GM23338 (cell line): Measurements from ENCODE around the gene GRK2. TPM values are rescaled to one million over a fixed set of nuclear protein-coding genes. Genes with fewer than 3 reads are reported as not detected.

Experiments used
- ATAC-seq: fragments of 200-7000 bp; cut with Tn5 transposase; 3 replicates; pipeline ENCODE4 v1.9.1; 2020
- DNase-seq: peaks from one replicate; pipeline ENCODE4 v3.0.0-alpha.2; 2015; ENCODE audit warnings: low spot score
- H2AFZ ChIP-seq: fragments of 200-600 bp; sonication (generic); 2 replicates; pipeline ENCODE4 v1.8.0; 2016; ENCODE audit warnings: antibody characterized with exemption, mild to moderate bottlenecking, moderate library complexity
- H3F3A ChIP-seq: fragments of 200-600 bp; sonication (generic); replicated peaks from 2 replicates; pipeline ENCODE4 v1.8.0; 2017; ENCODE audit warnings: antibody characterized with exemption, mixed run types, low read depth
- H3K27ac ChIP-seq: fragments of 200-600 bp; sonication (generic); 2 replicates; pipeline ENCODE4 v1.6.1; 2016; ENCODE audit warnings: low read depth
- H3K27me3 ChIP-seq: fragments of 200-600 bp; sonication (generic); 2 replicates; pipeline ENCODE4 v1.8.0; 2016; ENCODE audit warnings: mild to moderate bottlenecking, mixed run types, moderate library complexity; ENCODE audit not compliant: insufficient read depth
- H3K36me3 ChIP-seq: fragments of 200-600 bp; sonication (generic); 2 replicates; pipeline ENCODE4 v1.8.0; 2016; ENCODE audit warnings: mild to moderate bottlenecking; ENCODE audit not compliant: insufficient read depth
- H3K4me1 ChIP-seq: fragments of 200-600 bp; sonication (generic); 2 replicates; pipeline ENCODE4 v1.8.0; 2016; ENCODE audit warnings: mild to moderate bottlenecking, moderate library complexity; ENCODE audit not compliant: insufficient read depth
- H3K4me2 ChIP-seq: fragments of 200-600 bp; sonication (generic); 2 replicates; pipeline ENCODE4 v1.7.1; 2017; ENCODE audit warnings: mixed run types
- H3K4me3 ChIP-seq: fragments of 200-600 bp; sonication (generic); 2 replicates; pipeline ENCODE4 v1.6.1; 2016; ENCODE audit warnings: mixed run types
- H3K79me2 ChIP-seq: fragments of 200-600 bp; sonication (generic); replicated peaks from 2 replicates; pipeline ENCODE4 v1.8.0; 2017; ENCODE audit warnings: mild to moderate bottlenecking; ENCODE audit not compliant: insufficient read depth
- H3K9me2 ChIP-seq: fragments of 200-600 bp; sonication (generic); 2 replicates; pipeline ENCODE4 v1.8.0; 2017; ENCODE audit not compliant: insufficient read depth
- H4K20me1 ChIP-seq: fragments of 200-600 bp; sonication (generic); replicated peaks from 2 replicates; pipeline ENCODE4 v1.8.0; 2017; ENCODE audit warnings: mild to moderate bottlenecking; ENCODE audit not compliant: insufficient read depth
- H3K27ac Mint-ChIP-seq: 2 replicates; pipeline ENCODE4 v1.8.0; 2020; ENCODE audit warnings: inconsistent platforms, mild to moderate bottlenecking, moderate library complexity, mixed read lengths
- H3K27me3 Mint-ChIP-seq: 3 replicates; pipeline ENCODE4 v1.8.0; 2022; ENCODE audit warnings: low read depth, mild to moderate bottlenecking, moderate library complexity, mixed read lengths, inconsistent platforms; ENCODE audit not compliant: insufficient read depth, poor library complexity
- H3K36me3 Mint-ChIP-seq: 3 replicates; pipeline ENCODE4 v1.8.0; 2021; ENCODE audit warnings: low read depth, mild to moderate bottlenecking, inconsistent platforms, moderate library complexity, mixed read lengths
- H3K4me1 Mint-ChIP-seq: 3 replicates; pipeline ENCODE4 v1.8.0; 2020; ENCODE audit warnings: mild to moderate bottlenecking, inconsistent platforms, mixed read lengths
- H3K4me3 Mint-ChIP-seq: 3 replicates; pipeline ENCODE4 v1.8.0; 2021; ENCODE audit warnings: moderate library complexity, mild to moderate bottlenecking, inconsistent platforms, mixed read lengths
- H3K9me3 Mint-ChIP-seq: 3 replicates; pipeline ENCODE4 v1.8.0; 2020; ENCODE audit warnings: moderate library complexity, mild to moderate bottlenecking, inconsistent platforms, mixed read lengths
- CREB1 ChIP-seq: fragments of 250-450 bp; sonication (Bioruptor Pico); IDR thresholded peaks from 2 replicates; pipeline ENCODE4 v1.5.0; 2020; ENCODE audit warnings: low read depth, mild to moderate bottlenecking, moderate library complexity
- JUNB ChIP-seq: IDR thresholded peaks from one replicate; pipeline ENCODE4 v1.6.1; 2016; ENCODE audit warnings: antibody characterized with exemption; ENCODE audit not compliant: unreplicated experiment
- NANOG ChIP-seq: IDR thresholded peaks from 2 replicates; pipeline ENCODE4 v1.6.1; 2016; ENCODE audit warnings: antibody characterized with exemption, borderline replicate concordance
- POLR2AphosphoS5 ChIP-seq: IDR thresholded peaks from 2 replicates; pipeline ENCODE4 v1.6.1; 2016; ENCODE audit warnings: antibody characterized with exemption, low read depth
- ZNF114 ChIP-seq: fragments of 250-450 bp; sonication (Bioruptor Pico); IDR thresholded peaks from 2 replicates; pipeline ENCODE4 v1.5.0; 2020; ENCODE audit warnings: mild to moderate bottlenecking, moderate library complexity
- ZNF331 ChIP-seq: fragments of 250-450 bp; sonication (Bioruptor Pico); IDR thresholded peaks from 2 replicates; pipeline ENCODE4 v1.5.0; 2020; ENCODE audit warnings: low read depth, mild to moderate bottlenecking, moderate library complexity
- polyA plus RNA-seq: library from polyadenylated mRNA; unstranded; fragments of >200 nt; fragmentation: Nextera tagmentation; extraction: Ambion mirVana; gene quantifications from 2 replicates; pipeline ENCODE4 v1.2.1, GENCODE V29; 2016
- total RNA-seq: library from RNA; depleted of rRNA; stranded (reverse); fragments of >200 nt; shearing (Covaris generic); gene quantifications from 2 replicates; pipeline ENCODE4 v1.2.3, GENCODE V29; 2014
- TF ChIP-seq, protein P1 (sequence below), 2 experiments: fragments of 200-600 bp in 1 of 2; sonication (generic) in 1 of 2; conservative IDR thresholded peaks; 2 replicates each; pipeline versions ENCODE4 v1.5.1 to v1.6.1; 2016 to 2017; ENCODE audit warnings: antibody characterized with exemption in 2 of 2, low read depth in 2 of 2, mild to moderate bottlenecking in 2 of 2, moderate library complexity in 1 of 2
- TF ChIP-seq, protein P2 (sequence below): IDR thresholded peaks from 2 replicates; pipeline ENCODE4 v1.6.1; 2016; ENCODE audit warnings: antibody characterized with exemption
- TF ChIP-seq, protein P3 (sequence below): fragments of 250-450 bp; sonication (Bioruptor Pico); IDR thresholded peaks from 2 replicates; pipeline ENCODE4 v1.5.0; 2020; ENCODE audit warnings: mild to moderate bottlenecking, moderate library complexity

Gene GRK2
- total and polyA plus RNA-seq, 2 experiments from 2014 or later: 19.5 to 72.5 TPM

DNA sequence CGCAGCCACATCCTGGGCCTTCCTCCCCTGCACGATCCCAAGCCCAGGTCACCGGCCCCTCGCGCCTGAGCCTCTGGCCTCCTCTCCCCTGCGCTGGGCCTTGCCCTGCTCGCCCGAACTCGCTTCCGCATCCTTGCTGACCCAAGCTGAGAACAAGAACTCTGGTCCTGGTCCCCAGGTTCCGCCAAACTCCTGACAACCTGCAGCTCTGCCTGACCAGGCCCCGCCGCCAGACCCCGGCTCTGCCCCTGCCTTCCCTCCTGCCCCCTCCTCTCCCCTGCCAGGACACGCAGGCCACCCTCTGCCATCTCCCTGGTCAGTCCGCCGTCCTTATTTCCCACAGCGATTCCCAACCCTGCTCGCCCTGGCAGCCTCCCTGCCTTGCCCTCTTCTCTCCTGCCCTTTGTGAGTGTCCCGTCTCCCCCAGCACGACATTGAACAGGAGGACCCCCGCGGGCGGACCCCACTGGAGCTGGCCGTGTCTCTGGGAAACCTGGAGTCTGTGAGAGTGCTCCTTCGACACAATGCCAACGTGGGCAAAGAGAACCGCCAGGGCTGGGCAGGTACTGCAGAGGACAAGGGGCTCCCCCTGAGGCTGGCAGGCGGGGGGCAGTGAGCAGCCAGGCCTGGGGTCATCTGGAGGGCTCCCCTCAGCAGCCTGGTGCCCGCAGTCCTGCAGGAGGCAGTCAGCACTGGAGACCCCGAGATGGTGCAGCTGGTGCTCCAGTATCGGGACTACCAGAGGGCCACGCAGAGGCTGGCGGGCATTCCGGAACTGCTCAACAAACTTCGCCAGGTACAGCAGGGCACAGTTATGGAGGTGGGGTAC lies 23.6 kb downstream of the GRK2 start:
- H3K27ac ChIP-seq: no peak overlapping the region
- DNase-seq (peak; percentile 43), ATAC-seq (peak; percentile 11)
- no peaks in the 10 kb centered on the region for H4K20me1 ChIP-seq
- no peaks in the 10 kb centered on the region for H3K9me2 ChIP-seq
- peaks cover 10% of the 10 kb centered on the region for H3K4me1 ChIP-seq
- Mint-ChIP-seq H3K36me3 (peaks cover 23% of the 10 kb centered on the region), H3K9me3 (no peaks in the 10 kb centered on the region), H3K27me3 (peaks cover 19% of the 10 kb centered on the region), H3K27ac (no peak overlapping the region), H3K4me1 (peaks cover 17% of the 10 kb centered on the region), H3K4me3 (peak overlapping the region; percentile 83)
- peaks cover 4% of the 10 kb centered on the region; the same call in 1 of the 2 replicates for H3K36me3 ChIP-seq
- no peaks in the 10 kb centered on the region for H3K27me3 ChIP-seq
- H3K4me3 ChIP-seq: peak overlapping the region; percentile 72
- TF ChIP-seq, protein P1, sequence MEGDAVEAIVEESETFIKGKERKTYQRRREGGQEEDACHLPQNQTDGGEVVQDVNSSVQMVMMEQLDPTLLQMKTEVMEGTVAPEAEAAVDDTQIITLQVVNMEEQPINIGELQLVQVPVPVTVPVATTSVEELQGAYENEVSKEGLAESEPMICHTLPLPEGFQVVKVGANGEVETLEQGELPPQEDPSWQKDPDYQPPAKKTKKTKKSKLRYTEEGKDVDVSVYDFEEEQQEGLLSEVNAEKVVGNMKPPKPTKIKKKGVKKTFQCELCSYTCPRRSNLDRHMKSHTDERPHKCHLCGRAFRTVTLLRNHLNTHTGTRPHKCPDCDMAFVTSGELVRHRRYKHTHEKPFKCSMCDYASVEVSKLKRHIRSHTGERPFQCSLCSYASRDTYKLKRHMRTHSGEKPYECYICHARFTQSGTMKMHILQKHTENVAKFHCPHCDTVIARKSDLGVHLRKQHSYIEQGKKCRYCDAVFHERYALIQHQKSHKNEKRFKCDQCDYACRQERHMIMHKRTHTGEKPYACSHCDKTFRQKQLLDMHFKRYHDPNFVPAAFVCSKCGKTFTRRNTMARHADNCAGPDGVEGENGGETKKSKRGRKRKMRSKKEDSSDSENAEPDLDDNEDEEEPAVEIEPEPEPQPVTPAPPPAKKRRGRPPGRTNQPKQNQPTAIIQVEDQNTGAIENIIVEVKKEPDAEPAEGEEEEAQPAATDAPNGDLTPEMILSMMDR (conservative IDR thresholded peaks at IDR 0.05; ENCODE audit: low read depth in 2 of 2): 0 out of 4 replicates have a peak, but pooled peaks of 1 of the 2 experiments have one; percentile 3
- TF ChIP-seq POLR2AphosphoS5: no peak
- H3K79me2 ChIP-seq: no peaks in the 10 kb centered on the region
- peak overlapping the region; percentile 91 for H3K4me2 ChIP-seq
- H2AFZ ChIP-seq: no peak overlapping the region
- 0 out of 2 replicates have a peak, but pooled peaks cover 13% of the 10 kb centered on the region for H3F3A ChIP-seq

DNA sequence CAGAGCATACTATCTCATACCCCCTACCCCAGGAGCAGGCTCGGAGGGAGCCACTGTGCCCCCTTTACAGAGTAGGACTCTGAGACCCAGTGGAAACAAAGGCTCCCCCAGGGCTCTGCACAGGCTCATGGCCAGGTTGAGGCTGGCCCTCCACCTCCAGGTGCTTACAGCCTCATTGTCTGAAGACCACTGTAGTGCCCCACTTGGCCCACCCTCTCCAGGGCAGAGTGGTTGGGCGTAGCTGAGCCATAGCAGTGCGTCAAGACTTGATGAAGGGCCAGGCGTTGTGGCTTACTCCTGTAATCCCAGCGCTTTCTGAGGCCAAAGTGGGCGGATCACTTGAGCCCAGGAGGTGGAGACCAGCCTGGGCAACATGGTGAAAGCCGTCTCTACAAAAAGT lies 24.5 kb downstream of the GRK2 start:
- H3K27me3 ChIP-seq: no peaks in the 10 kb centered on the region
- H3K79me2 ChIP-seq: no peaks in the 10 kb centered on the region
- no peak for DNase-seq
- 0 out of 2 replicates have a peak, but pooled peaks cover 13% of the 10 kb centered on the region for H3F3A ChIP-seq
- peaks cover 8% of the 10 kb centered on the region; the same call in 1 of the 2 replicates for H3K36me3 ChIP-seq
- Mint-ChIP-seq H3K27me3 (peaks cover 19% of the 10 kb centered on the region), H3K4me3 (0 out of 3 replicates have a peak overlapping the region, but pooled peaks have one; percentile 83), H3K36me3 (peaks cover 33% of the 10 kb centered on the region), H3K9me3 (peaks cover 2% of the 10 kb centered on the region; the same call in 2 of the 3 replicates), H3K4me1 (peaks cover 17% of the 10 kb centered on the region), H3K27ac (no peak overlapping the region)
- H3K4me3 ChIP-seq: no peak overlapping the region
- H3K27ac ChIP-seq: no peak overlapping the region
- H2AFZ ChIP-seq: no peak overlapping the region
- H3K4me2 ChIP-seq: no peak overlapping the region
- no peaks in the 10 kb centered on the region for H3K9me2 ChIP-seq
- no peak for ATAC-seq
- no peaks in the 10 kb centered on the region for H4K20me1 ChIP-seq
- peaks cover 10% of the 10 kb centered on the region for H3K4me1 ChIP-seq
- TF ChIP-seq, protein P2, sequence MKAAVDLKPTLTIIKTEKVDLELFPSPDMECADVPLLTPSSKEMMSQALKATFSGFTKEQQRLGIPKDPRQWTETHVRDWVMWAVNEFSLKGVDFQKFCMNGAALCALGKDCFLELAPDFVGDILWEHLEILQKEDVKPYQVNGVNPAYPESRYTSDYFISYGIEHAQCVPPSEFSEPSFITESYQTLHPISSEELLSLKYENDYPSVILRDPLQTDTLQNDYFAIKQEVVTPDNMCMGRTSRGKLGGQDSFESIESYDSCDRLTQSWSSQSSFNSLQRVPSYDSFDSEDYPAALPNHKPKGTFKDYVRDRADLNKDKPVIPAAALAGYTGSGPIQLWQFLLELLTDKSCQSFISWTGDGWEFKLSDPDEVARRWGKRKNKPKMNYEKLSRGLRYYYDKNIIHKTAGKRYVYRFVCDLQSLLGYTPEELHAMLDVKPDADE: no peak
- TF ChIP-seq JUNB (no peak), ZNF114 (CRISPR knock-in tag) (no peak), ZNF331 (CRISPR knock-in tag) (no peak), CREB1 (no peak), NANOG (no peak)
- TF ChIP-seq, protein P3, sequence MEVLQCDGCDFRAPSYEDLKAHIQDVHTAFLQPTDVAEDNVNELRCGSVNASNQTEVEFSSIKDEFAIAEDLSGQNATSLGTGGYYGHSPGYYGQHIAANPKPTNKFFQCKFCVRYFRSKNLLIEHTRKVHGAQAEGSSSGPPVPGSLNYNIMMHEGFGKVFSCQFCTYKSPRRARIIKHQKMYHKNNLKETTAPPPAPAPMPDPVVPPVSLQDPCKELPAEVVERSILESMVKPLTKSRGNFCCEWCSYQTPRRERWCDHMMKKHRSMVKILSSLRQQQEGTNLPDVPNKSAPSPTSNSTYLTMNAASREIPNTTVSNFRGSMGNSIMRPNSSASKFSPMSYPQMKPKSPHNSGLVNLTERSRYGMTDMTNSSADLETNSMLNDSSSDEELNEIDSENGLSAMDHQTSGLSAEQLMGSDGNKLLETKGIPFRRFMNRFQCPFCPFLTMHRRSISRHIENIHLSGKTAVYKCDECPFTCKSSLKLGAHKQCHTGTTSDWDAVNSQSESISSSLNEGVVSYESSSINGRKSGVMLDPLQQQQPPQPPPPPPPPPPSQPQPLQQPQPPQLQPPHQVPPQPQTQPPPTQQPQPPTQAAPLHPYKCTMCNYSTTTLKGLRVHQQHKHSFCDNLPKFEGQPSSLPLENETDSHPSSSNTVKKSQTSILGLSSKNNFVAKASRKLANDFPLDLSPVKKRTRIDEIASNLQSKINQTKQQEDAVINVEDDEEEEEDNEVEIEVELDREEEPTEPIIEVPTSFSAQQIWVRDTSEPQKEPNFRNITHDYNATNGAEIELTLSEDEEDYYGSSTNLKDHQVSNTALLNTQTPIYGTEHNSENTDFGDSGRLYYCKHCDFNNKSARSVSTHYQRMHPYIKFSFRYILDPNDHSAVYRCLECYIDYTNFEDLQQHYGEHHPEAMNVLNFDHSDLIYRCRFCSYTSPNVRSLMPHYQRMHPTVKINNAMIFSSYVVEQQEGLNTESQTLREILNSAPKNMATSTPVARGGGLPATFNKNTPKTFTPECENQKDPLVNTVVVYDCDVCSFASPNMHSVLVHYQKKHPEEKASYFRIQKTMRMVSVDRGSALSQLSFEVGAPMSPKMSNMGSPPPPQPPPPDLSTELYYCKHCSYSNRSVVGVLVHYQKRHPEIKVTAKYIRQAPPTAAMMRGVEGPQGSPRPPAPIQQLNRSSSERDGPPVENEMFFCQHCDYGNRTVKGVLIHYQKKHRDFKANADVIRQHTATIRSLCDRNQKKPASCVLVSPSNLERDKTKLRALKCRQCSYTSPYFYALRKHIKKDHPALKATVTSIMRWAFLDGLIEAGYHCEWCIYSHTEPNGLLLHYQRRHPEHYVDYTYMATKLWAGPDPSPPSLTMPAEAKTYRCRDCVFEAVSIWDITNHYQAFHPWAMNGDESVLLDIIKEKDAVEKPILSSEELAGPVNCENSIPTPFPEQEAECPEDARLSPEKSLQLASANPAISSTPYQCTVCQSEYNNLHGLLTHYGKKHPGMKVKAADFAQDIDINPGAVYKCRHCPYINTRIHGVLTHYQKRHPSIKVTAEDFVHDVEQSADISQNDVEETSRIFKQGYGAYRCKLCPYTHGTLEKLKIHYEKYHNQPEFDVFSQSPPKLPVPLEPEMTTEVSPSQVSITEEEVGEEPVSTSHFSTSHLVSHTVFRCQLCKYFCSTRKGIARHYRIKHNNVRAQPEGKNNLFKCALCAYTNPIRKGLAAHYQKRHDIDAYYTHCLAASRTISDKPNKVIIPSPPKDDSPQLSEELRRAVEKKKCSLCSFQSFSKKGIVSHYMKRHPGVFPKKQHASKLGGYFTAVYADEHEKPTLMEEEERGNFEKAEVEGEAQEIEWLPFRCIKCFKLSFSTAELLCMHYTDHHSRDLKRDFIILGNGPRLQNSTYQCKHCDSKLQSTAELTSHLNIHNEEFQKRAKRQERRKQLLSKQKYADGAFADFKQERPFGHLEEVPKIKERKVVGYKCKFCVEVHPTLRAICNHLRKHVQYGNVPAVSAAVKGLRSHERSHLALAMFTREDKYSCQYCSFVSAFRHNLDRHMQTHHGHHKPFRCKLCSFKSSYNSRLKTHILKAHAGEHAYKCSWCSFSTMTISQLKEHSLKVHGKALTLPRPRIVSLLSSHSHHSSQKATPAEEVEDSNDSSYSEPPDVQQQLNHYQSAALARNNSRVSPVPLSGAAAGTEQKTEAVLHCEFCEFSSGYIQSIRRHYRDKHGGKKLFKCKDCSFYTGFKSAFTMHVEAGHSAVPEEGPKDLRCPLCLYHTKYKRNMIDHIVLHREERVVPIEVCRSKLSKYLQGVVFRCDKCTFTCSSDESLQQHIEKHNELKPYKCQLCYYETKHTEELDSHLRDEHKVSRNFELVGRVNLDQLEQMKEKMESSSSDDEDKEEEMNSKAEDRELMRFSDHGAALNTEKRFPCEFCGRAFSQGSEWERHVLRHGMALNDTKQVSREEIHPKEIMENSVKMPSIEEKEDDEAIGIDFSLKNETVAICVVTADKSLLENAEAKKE (CRISPR knock-in tag): no peak
